ENCODE data around the gene PDS5B. TPM values are rescaled to one million over a fixed set of nuclear protein-coding genes. Genes with fewer than 3 reads are reported as not detected.

Gene PDS5B
- total RNA-seq, 1 donor from 2014 or later: 55.9 TPM

DNA sequence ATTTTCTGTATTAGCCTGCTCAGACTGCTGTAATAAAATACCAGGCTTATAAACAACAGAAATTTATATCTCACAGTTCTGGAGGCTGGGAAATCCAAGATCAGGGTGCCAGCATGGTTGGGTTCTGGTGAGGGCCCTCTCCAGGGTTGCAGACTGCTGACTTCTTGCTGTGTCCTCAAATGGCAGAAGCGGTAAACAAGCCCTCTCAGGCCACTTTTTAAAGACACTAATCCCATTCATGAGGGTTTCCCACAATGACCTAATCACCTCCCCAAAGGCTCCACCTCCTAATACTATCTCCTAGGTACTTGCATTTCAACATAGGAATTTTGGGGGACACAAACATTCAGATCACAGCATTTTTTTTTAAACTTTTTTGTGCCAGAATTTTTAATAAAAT, 159.3 kb downstream of the PDS5B start:
- Mint-ChIP-seq H3K4me3 (no peak overlapping the region), H3K36me3 (peaks cover 23% of the 10 kb centered on the region), H3K27me3 (ENCODE audit: insufficient read depth, low read depth) (no peaks in the 10 kb centered on the region), H3K9me3 (no peaks in the 10 kb centered on the region), H3K27ac (no peak overlapping the region), H3K4me1 (peaks cover 8% of the 10 kb centered on the region)
- no peak for TF ChIP-seq EZH2phosphoT487 (IDR thresholded peaks at IDR 0.05)
- Histone ChIP-seq H3K9me3 (ENCODE audit: low read depth) (no peaks in the 10 kb centered on the region), H4K20me1 (ENCODE audit: low read depth) (no peaks in the 10 kb centered on the region), H3K36me3 (no peaks in the 10 kb centered on the region), H3K27ac (no peak overlapping the region), H3K9ac (no peak overlapping the region), H2AFZ (replicated peaks) (no peak overlapping the region), H3K4me2 (no peak overlapping the region), H3K4me1 (peaks cover 11% of the 10 kb centered on the region), H3K27me3 (no peaks in the 10 kb centered on the region), H3K4me3 (no peak overlapping the region), H3K79me2 (ENCODE audit: low read depth) (no peaks in the 10 kb centered on the region), H3F3A (ENCODE audit: low read depth) (no peaks in the 10 kb centered on the region)
- peak; percentile 40 for DNase-seq (ENCODE audit: low spot score)

DNA sequence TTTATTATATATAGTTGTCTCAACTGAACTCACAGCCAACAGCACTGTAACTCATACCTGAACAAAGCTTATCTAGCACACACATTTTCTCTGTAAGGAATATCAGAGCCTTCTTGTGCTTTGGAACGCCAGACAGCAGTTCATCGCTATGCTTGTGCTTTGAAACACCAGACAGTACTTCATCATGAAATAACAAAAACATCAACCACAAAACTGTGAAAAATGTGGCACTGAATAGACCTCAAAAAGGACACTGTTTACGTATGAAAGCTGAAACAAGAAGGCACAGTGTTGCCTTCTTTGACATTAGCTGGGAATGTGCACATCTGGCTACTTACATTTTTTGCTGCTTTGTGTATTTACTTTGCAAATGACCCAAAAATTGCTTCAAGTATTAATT, 160.2 kb downstream of the PDS5B start:
- H3K9me3 Mint-ChIP-seq: no peaks in the 10 kb centered on the region
- H3K4me1 Mint-ChIP-seq: peaks cover 8% of the 10 kb centered on the region
- no peak for DNase-seq (ENCODE audit: low spot score)
- no peak overlapping the region for H2AFZ ChIP-seq (replicated peaks)
- no peak overlapping the region for H3K27ac Mint-ChIP-seq
- H3K27me3 ChIP-seq: no peaks in the 10 kb centered on the region
- no peak overlapping the region for H3K4me3 ChIP-seq
- H3K4me2 ChIP-seq: no peak overlapping the region
- H3K36me3 ChIP-seq: no peaks in the 10 kb centered on the region
- H3K27ac ChIP-seq: no peak overlapping the region
- H3K79me2 ChIP-seq (ENCODE audit: low read depth): no peaks in the 10 kb centered on the region
- TF ChIP-seq EZH2phosphoT487 (IDR thresholded peaks at IDR 0.05): no peak
- TF ChIP-seq, protein P1, sequence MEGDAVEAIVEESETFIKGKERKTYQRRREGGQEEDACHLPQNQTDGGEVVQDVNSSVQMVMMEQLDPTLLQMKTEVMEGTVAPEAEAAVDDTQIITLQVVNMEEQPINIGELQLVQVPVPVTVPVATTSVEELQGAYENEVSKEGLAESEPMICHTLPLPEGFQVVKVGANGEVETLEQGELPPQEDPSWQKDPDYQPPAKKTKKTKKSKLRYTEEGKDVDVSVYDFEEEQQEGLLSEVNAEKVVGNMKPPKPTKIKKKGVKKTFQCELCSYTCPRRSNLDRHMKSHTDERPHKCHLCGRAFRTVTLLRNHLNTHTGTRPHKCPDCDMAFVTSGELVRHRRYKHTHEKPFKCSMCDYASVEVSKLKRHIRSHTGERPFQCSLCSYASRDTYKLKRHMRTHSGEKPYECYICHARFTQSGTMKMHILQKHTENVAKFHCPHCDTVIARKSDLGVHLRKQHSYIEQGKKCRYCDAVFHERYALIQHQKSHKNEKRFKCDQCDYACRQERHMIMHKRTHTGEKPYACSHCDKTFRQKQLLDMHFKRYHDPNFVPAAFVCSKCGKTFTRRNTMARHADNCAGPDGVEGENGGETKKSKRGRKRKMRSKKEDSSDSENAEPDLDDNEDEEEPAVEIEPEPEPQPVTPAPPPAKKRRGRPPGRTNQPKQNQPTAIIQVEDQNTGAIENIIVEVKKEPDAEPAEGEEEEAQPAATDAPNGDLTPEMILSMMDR (IDR thresholded peaks at IDR 0.05): no peak
- TF ChIP-seq EZH2 (IDR thresholded peaks at IDR 0.05): no peak
- H4K20me1 ChIP-seq (ENCODE audit: low read depth): no peaks in the 10 kb centered on the region
- H3F3A ChIP-seq (ENCODE audit: low read depth): no peaks in the 10 kb centered on the region
- peaks cover 11% of the 10 kb centered on the region for H3K4me1 ChIP-seq
- no peaks in the 10 kb centered on the region for H3K9me3 ChIP-seq (ENCODE audit: low read depth)
- H3K27me3 Mint-ChIP-seq (ENCODE audit: insufficient read depth, low read depth): no peaks in the 10 kb centered on the region
- no peak overlapping the region for H3K9ac ChIP-seq
- no peak overlapping the region for H3K4me3 Mint-ChIP-seq
- peaks cover 22% of the 10 kb centered on the region for H3K36me3 Mint-ChIP-seq

DNA sequence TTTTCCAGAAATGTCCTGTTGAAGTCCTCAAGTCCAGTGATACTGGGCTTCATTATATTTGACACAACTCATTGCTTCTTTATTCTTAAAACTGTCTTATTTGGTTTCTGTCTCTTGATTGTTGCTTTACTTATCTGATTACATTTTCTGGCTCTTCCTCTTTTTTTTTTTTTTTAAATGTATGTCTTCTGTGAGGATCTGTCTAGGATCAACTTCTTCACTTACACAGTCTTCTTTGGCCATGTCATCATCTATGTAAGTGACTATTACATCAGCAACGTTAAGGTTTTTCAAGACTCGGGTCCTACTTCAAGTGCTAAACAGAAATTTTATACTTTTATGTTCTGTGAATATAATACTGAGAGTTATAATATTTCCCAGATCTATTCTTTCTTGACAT, 162.1 kb downstream of the PDS5B start:
- Mint-ChIP-seq H3K36me3 (peaks cover 20% of the 10 kb centered on the region), H3K4me3 (no peak overlapping the region), H3K9me3 (no peaks in the 10 kb centered on the region), H3K27me3 (ENCODE audit: insufficient read depth, low read depth) (no peaks in the 10 kb centered on the region), H3K27ac (no peak overlapping the region), H3K4me1 (peaks cover 8% of the 10 kb centered on the region)
- Histone ChIP-seq H3K36me3 (no peaks in the 10 kb centered on the region), H3K4me2 (no peak overlapping the region), H4K20me1 (ENCODE audit: low read depth) (no peaks in the 10 kb centered on the region), H3K9me3 (ENCODE audit: low read depth) (no peaks in the 10 kb centered on the region), H3K4me1 (peaks cover 11% of the 10 kb centered on the region), H2AFZ (replicated peaks) (no peak overlapping the region), H3F3A (ENCODE audit: low read depth) (no peaks in the 10 kb centered on the region), H3K27ac (no peak overlapping the region), H3K27me3 (no peaks in the 10 kb centered on the region), H3K9ac (no peak overlapping the region), H3K4me3 (no peak overlapping the region), H3K79me2 (ENCODE audit: low read depth) (no peaks in the 10 kb centered on the region)
- TF ChIP-seq EZH2 (IDR thresholded peaks at IDR 0.05): no peak
- DNase-seq (ENCODE audit: low spot score): no peak

DNA sequence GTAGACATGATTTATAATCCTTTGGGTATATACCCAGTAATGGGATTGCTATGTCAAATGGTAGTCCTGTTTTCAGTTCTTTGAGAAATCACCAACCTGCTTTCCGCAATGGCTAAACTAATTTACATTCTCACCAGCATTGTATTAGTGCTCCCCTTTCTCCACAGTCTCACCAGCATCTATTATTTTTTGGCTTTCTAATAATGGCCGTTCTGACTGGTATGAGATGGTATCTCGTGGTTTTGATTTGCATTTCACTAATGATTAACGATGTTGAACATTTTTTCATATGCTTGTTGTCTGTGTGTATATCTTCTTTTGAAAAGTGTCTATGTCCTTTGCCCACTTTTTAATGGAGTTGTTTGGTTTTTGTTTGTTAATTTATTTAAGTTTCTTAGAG, 165.1 kb downstream of the PDS5B start:
- Histone ChIP-seq H3K79me2 (ENCODE audit: low read depth) (no peaks in the 10 kb centered on the region), H3K4me2 (no peak overlapping the region), H3K27ac (no peak overlapping the region), H3K9me3 (ENCODE audit: low read depth) (no peaks in the 10 kb centered on the region), H3K27me3 (no peaks in the 10 kb centered on the region), H3K9ac (no peak overlapping the region), H3K36me3 (peaks cover 10% of the 10 kb centered on the region), H4K20me1 (ENCODE audit: low read depth) (no peaks in the 10 kb centered on the region), H3K4me1 (no peaks in the 10 kb centered on the region), H3K4me3 (no peak overlapping the region), H2AFZ (replicated peaks) (no peak overlapping the region), H3F3A (ENCODE audit: low read depth) (no peaks in the 10 kb centered on the region)
- TF ChIP-seq EZH2phosphoT487 (IDR thresholded peaks at IDR 0.05): no peak
- TF ChIP-seq, protein P1 (IDR thresholded peaks at IDR 0.05): no peak
- H3K27ac Mint-ChIP-seq: no peak overlapping the region
- H3K4me3 Mint-ChIP-seq: no peak overlapping the region
- DNase-seq (ENCODE audit: low spot score): no peak
- no peaks in the 10 kb centered on the region for H3K27me3 Mint-ChIP-seq (ENCODE audit: insufficient read depth, low read depth)
- no peaks in the 10 kb centered on the region for H3K9me3 Mint-ChIP-seq
- no peaks in the 10 kb centered on the region for H3K4me1 Mint-ChIP-seq
- H3K36me3 Mint-ChIP-seq: peaks cover 20% of the 10 kb centered on the region
